ENCODE data around the gene CCDC141.

- TF ChIP-seq CTCF (IDR thresholded peaks at IDR 0.05) (no peak), ZFX (IDR thresholded peaks at IDR 0.05; ENCODE audit: borderline replicate concordance) (no peak)
Measured at GRCh38 chr2:179051250-179051649, 1.3 kb upstream of the CCDC141 start.
